Measurements from ENCODE around the gene SOX10.

Gene SOX10

GRCh38 chr22:38016182-38017151, 32.1 kb upstream of the SOX10 start:
- peak; percentile 28 for DNase-seq (ENCODE audit: low read depth)

GRCh38 chr22:38014083-38014482, 29.7 kb upstream of the SOX10 start:
- no peak for DNase-seq (ENCODE audit: low read depth)

GRCh38 chr22:38012604-38013072, 28.3 kb upstream of the SOX10 start:
- no peak for DNase-seq (ENCODE audit: low read depth)

GRCh38 chr22:38009000-38009806, 24.8 kb upstream of the SOX10 start:
- DNase-seq (ENCODE audit: low read depth) = no peak

- DNase-seq (ENCODE audit: low read depth) = no peak
These were observed 23.1 kb upstream of the SOX10 start for GRCh38 chr22:38007330-38007902.

GRCh38 chr22:38006906-38007305, 22.6 kb upstream of the SOX10 start:
- DNase-seq (ENCODE audit: low read depth) = no peak

- DNase-seq (ENCODE audit: low read depth) = no peak
These were observed 21.6 kb upstream of the SOX10 start for GRCh38 chr22:38005943-38006342.

GRCh38 chr22:37999640-38000272, 15.4 kb upstream of the SOX10 start:
- peak; percentile 67 for DNase-seq (ENCODE audit: low read depth)

- DNase-seq (ENCODE audit: low read depth) = no peak
These were observed 14.9 kb upstream of the SOX10 start for GRCh38 chr22:37999236-37999635.

GRCh38 chr22:37998543-37998942, 14.2 kb upstream of the SOX10 start:
- DNase-seq (ENCODE audit: low read depth) = no peak

GRCh38 chr22:37996515-37997246, 12.3 kb upstream of the SOX10 start:
- no peak for DNase-seq (ENCODE audit: low read depth)

GRCh38 chr22:37996079-37996478, 11.7 kb upstream of the SOX10 start:
- DNase-seq (ENCODE audit: low read depth) = no peak

GRCh38 chr22:37995460-37995859, 11.1 kb upstream of the SOX10 start:
- DNase-seq (ENCODE audit: low read depth) = no peak

GRCh38 chr22:37994982-37995381, 10.6 kb upstream of the SOX10 start:
- no peak for DNase-seq (ENCODE audit: low read depth)

- DNase-seq (ENCODE audit: low read depth) = no peak
These were observed 9.7 kb upstream of the SOX10 start for GRCh38 chr22:37994049-37994448.

- no peak for DNase-seq (ENCODE audit: low read depth)
These were observed 7.5 kb upstream of the SOX10 start for GRCh38 chr22:37991731-37992442.

- DNase-seq (ENCODE audit: low read depth) = no peak
These were observed 6.5 kb upstream of the SOX10 start for GRCh38 chr22:37990862-37991261.

GRCh38 chr22:37990301-37990700, 5.9 kb upstream of the SOX10 start:
- DNase-seq (ENCODE audit: low read depth) = no peak

GRCh38 chr22:37989146-37990045, 5.0 kb upstream of the SOX10 start:
- DNase-seq (ENCODE audit: low read depth) = no peak

GRCh38 chr22:37986371-37986770, 2.0 kb upstream of the SOX10 start:
- no peak for DNase-seq (ENCODE audit: low read depth)
